Mucosa of stomach (tissue), 1 donor: Measurements from ENCODE around the gene RASSF9.

Source experiments
- H3K27me3 ChIP-seq: one replicate; pipeline ENCODE4 v1.7.0; 2013; ENCODE audit warnings: mild to moderate bottlenecking, low read length; ENCODE audit not compliant: control insufficient read depth, insufficient read depth
- H3K36me3 ChIP-seq: one replicate; pipeline ENCODE4 v1.7.0; 2013; ENCODE audit warnings: low read length; ENCODE audit not compliant: control insufficient read depth, insufficient read depth
- H3K4me1 ChIP-seq: one replicate; pipeline ENCODE4 v1.7.0; 2013; ENCODE audit warnings: mild to moderate bottlenecking, low read length; ENCODE audit not compliant: control insufficient read depth, insufficient read depth
- H3K4me3 ChIP-seq: one replicate; pipeline ENCODE4 v1.7.0; 2013; ENCODE audit warnings: low read length
- H3K9ac ChIP-seq: one replicate; pipeline ENCODE4 v1.7.0; 2013; ENCODE audit warnings: mild to moderate bottlenecking, low read length, moderate library complexity
- H3K9me3 ChIP-seq: one replicate; pipeline ENCODE4 v1.7.0; 2013; ENCODE audit warnings: mild to moderate bottlenecking, low read length, moderate library complexity; ENCODE audit not compliant: control insufficient read depth
- donor health status: Pancreatic carcinoma.

Gene RASSF9

GRCh38 chr12:85814071-85814470, 22.1 kb downstream of the RASSF9 start:
- no peaks in the 10 kb centered on the region for H3K27me3 ChIP-seq
- no peaks in the 10 kb centered on the region for H3K9me3 ChIP-seq
- H3K36me3 ChIP-seq, result no peaks in the 10 kb centered on the region
- H3K9ac ChIP-seq, result no peak overlapping the region
- H3K4me3 ChIP-seq, result no peak overlapping the region
- H3K4me1 ChIP-seq, result peaks cover 12% of the 10 kb centered on the region

- no peak overlapping the region for H3K9ac ChIP-seq
- H3K9me3 ChIP-seq, result no peaks in the 10 kb centered on the region
- no peaks in the 10 kb centered on the region for H3K36me3 ChIP-seq
- H3K4me3 ChIP-seq, result no peak overlapping the region
- H3K4me1 ChIP-seq, result peaks cover 8% of the 10 kb centered on the region
- no peaks in the 10 kb centered on the region for H3K27me3 ChIP-seq
Measured at GRCh38 chr12:85809500-85809899, 26.7 kb downstream of the RASSF9 start.

- Histone ChIP-seq H3K27me3 (no peaks in the 10 kb centered on the region), H3K4me3 (no peak overlapping the region), H3K36me3 (no peaks in the 10 kb centered on the region), H3K9ac (no peak overlapping the region), H3K9me3 (no peaks in the 10 kb centered on the region), H3K4me1 (no peaks in the 10 kb centered on the region)
Measured at GRCh38 chr12:85807730-85808129, 28.5 kb downstream of the RASSF9 start.

- Histone ChIP-seq H3K36me3 (no peaks in the 10 kb centered on the region), H3K4me1 (no peaks in the 10 kb centered on the region), H3K4me3 (no peak overlapping the region), H3K27me3 (no peaks in the 10 kb centered on the region), H3K9ac (no peak overlapping the region), H3K9me3 (no peaks in the 10 kb centered on the region)
Measured at GRCh38 chr12:85805654-85806053, 30.6 kb downstream of the RASSF9 start.

- Histone ChIP-seq H3K4me1 (no peaks in the 10 kb centered on the region), H3K9me3 (no peaks in the 10 kb centered on the region), H3K9ac (no peak overlapping the region), H3K27me3 (no peaks in the 10 kb centered on the region), H3K4me3 (no peak overlapping the region), H3K36me3 (no peaks in the 10 kb centered on the region)
Measured at GRCh38 chr12:85804663-85805062, 31.5 kb downstream of the RASSF9 start.

GRCh38 chr12:85803923-85804322, 32.3 kb downstream of the RASSF9 start:
- Histone ChIP-seq H3K4me3 (no peak overlapping the region), H3K27me3 (no peaks in the 10 kb centered on the region), H3K9ac (no peak overlapping the region), H3K4me1 (no peaks in the 10 kb centered on the region), H3K9me3 (no peaks in the 10 kb centered on the region), H3K36me3 (no peaks in the 10 kb centered on the region)

GRCh38 chr12:85803231-85803630, 33.0 kb downstream of the RASSF9 start:
- Histone ChIP-seq H3K9ac (no peak overlapping the region), H3K4me1 (no peaks in the 10 kb centered on the region)

GRCh38 chr12:85798122-85798521, 38.1 kb downstream of the RASSF9 start:
- Histone ChIP-seq H3K4me1 (no peaks in the 10 kb centered on the region), H3K36me3 (no peaks in the 10 kb centered on the region), H3K9me3 (no peaks in the 10 kb centered on the region), H3K4me3 (no peak overlapping the region), H3K9ac (no peak overlapping the region), H3K27me3 (no peaks in the 10 kb centered on the region)

More at GRCh38 chr12:85803231-85803630, 33.0 kb downstream of the RASSF9 start:
- H3K27me3 ChIP-seq, result no peaks in the 10 kb centered on the region
- no peaks in the 10 kb centered on the region for H3K9me3 ChIP-seq
- no peaks in the 10 kb centered on the region for H3K36me3 ChIP-seq
- no peak overlapping the region for H3K4me3 ChIP-seq

GRCh38 chr12:85796001-85796400, 40.2 kb downstream of the RASSF9 start:
- no peaks in the 10 kb centered on the region for H3K4me1 ChIP-seq
- no peaks in the 10 kb centered on the region for H3K9me3 ChIP-seq
- no peak overlapping the region for H3K9ac ChIP-seq
- no peaks in the 10 kb centered on the region for H3K36me3 ChIP-seq
- H3K4me3 ChIP-seq, result no peak overlapping the region
- no peaks in the 10 kb centered on the region for H3K27me3 ChIP-seq

GRCh38 chr12:85794531-85794930, 41.7 kb downstream of the RASSF9 start:
- Histone ChIP-seq H3K9ac (no peak overlapping the region), H3K4me3 (no peak overlapping the region), H3K36me3 (no peaks in the 10 kb centered on the region), H3K27me3 (no peaks in the 10 kb centered on the region), H3K9me3 (no peaks in the 10 kb centered on the region), H3K4me1 (no peaks in the 10 kb centered on the region)

GRCh38 chr12:85784096-85784720, 52.0 kb downstream of the RASSF9 start:
- Histone ChIP-seq H3K4me1 (no peaks in the 10 kb centered on the region), H3K9me3 (no peaks in the 10 kb centered on the region), H3K4me3 (no peak overlapping the region), H3K27me3 (no peaks in the 10 kb centered on the region), H3K36me3 (no peaks in the 10 kb centered on the region), H3K9ac (no peak overlapping the region)

- Histone ChIP-seq H3K4me1 (no peaks in the 10 kb centered on the region), H3K9me3 (no peaks in the 10 kb centered on the region), H3K4me3 (no peak overlapping the region), H3K36me3 (no peaks in the 10 kb centered on the region), H3K9ac (no peak overlapping the region), H3K27me3 (no peaks in the 10 kb centered on the region)
Measured at GRCh38 chr12:85782711-85783110, 53.5 kb downstream of the RASSF9 start.

- Histone ChIP-seq H3K36me3 (no peaks in the 10 kb centered on the region), H3K9me3 (no peaks in the 10 kb centered on the region), H3K27me3 (no peaks in the 10 kb centered on the region), H3K9ac (no peak overlapping the region), H3K4me1 (no peaks in the 10 kb centered on the region), H3K4me3 (no peak overlapping the region)
Measured at GRCh38 chr12:85781766-85782165, 54.4 kb downstream of the RASSF9 start.
